OCI-LY7 (cell line): ENCODE measurements around the gene COL4A1. TPM values are rescaled to one million over a fixed set of nuclear protein-coding genes. Genes with fewer than 3 reads are reported as not detected.

Source experiments
- BruUV-seq: library from RNA; stranded (reverse); fragments of 400-500 nt; replicated peaks from 2 replicates; lab custom pipeline; 2021; lab: Mats Ljungman, UMichigan
- CTCF ChIA-PET: fragments of 300-600 bp; sonication (Branson Sonifier 250); formaldehyde crosslinking; loops from one replicate; lab custom pipeline; 2022; ENCODE audit warnings: antibody characterized with exemption; ENCODE audit not compliant: unreplicated experiment; lab: Charles Lee
- POLR2A ChIA-PET: fragments of 300-600 bp; sonication (Branson Sonifier 250); formaldehyde crosslinking; loops from one replicate; lab custom pipeline; 2022; ENCODE audit warnings: antibody characterized with exemption; lab: Charles Lee
- DNase-seq: peaks from one replicate; pipeline ENCODE4 v3.0.0-alpha.2; 2015; ENCODE audit warnings: low spot score
- H2AFZ ChIP-seq: fragments of 200-600 bp; sonication (generic), shearing (Covaris generic); 2 replicates; pipeline ENCODE4 v1.6.1; 2014; ENCODE audit warnings: mild to moderate bottlenecking, antibody characterized with exemption, low read length, moderate library complexity
- H3K27ac ChIP-seq: fragments of 200-600 bp; sonication (generic); 2 replicates; pipeline ENCODE4 v1.5.1; 2014; ENCODE audit warnings: mixed run types, low read depth, mild to moderate bottlenecking, moderate library complexity, low read length, inconsistent platforms; ENCODE audit not compliant: poor library complexity, severe bottlenecking
- H3K36me3 ChIP-seq: fragments of 200-600 bp; sonication (generic); 2 replicates; pipeline ENCODE4 v1.6.1; 2014; ENCODE audit warnings: mild to moderate bottlenecking, antibody characterized with exemption, low read length, moderate library complexity, mixed read lengths; ENCODE audit not compliant: insufficient read depth
- H3K4me1 ChIP-seq: fragments of 200-600 bp; sonication (generic); 2 replicates; pipeline ENCODE4 v1.5.1; 2014; ENCODE audit warnings: mild to moderate bottlenecking, low read length; ENCODE audit not compliant: insufficient read depth, poor library complexity, severe bottlenecking
- H3K4me2 ChIP-seq: fragments of 200-600 bp; sonication (generic); 2 replicates; pipeline ENCODE4 v1.6.1; 2014; ENCODE audit warnings: mild to moderate bottlenecking, low read length
- H3K4me3 ChIP-seq: fragments of 200-600 bp; sonication (generic); 2 replicates; pipeline ENCODE4 v1.5.1; 2014; ENCODE audit warnings: mild to moderate bottlenecking, low read depth, low read length; ENCODE audit not compliant: poor library complexity, severe bottlenecking
- H3K79me2 ChIP-seq: fragments of 200-600 bp; sonication (generic); 2 replicates; pipeline ENCODE4 v1.6.1; 2016; ENCODE audit warnings: low read depth, mild to moderate bottlenecking, low read length, moderate library complexity, mixed read lengths; ENCODE audit not compliant: insufficient read depth
- H3K9me2 ChIP-seq: fragments of 200-600 bp; sonication (generic); 2 replicates; pipeline ENCODE4 v1.6.1; 2016; ENCODE audit warnings: mild to moderate bottlenecking, low read length, mixed read lengths; ENCODE audit not compliant: insufficient read depth
- H3K9me3 ChIP-seq: fragments of 200-600 bp; sonication (generic); 2 replicates; pipeline ENCODE4 v1.6.1; 2014; ENCODE audit warnings: mild to moderate bottlenecking, mixed run types, low read length, mixed read lengths
- H4K20me1 ChIP-seq: fragments of 200-600 bp; sonication (generic); 2 replicates; pipeline ENCODE4 v1.6.1; 2014; ENCODE audit warnings: mild to moderate bottlenecking, antibody characterized with exemption, low read length, moderate library complexity, mixed read lengths; ENCODE audit not compliant: insufficient read depth
- CTCF ChIP-seq: fragments of 200-600 bp; sonication (generic); conservative IDR thresholded peaks from 2 replicates; pipeline ENCODE4 v1.5.1; 2014; ENCODE audit warnings: mild to moderate bottlenecking, antibody characterized with exemption, low read length, moderate library complexity, mixed read lengths
- EZH2phosphoT487 ChIP-seq: fragments of 200-600 bp; sonication (generic); IDR thresholded peaks from 2 replicates; pipeline ENCODE4 v1.6.1; 2018; ENCODE audit warnings: low read depth, borderline replicate concordance, mild to moderate bottlenecking, mixed run types, antibody characterized with exemption, low read length, moderate library complexity, mixed read lengths
- intact Hi-C: fragments of 100-400 bp; cut with micrococcal nuclease; formaldehyde crosslinking; loops from one replicate; pipeline ENCODE4 v1.10.0; 2022; ENCODE audit not compliant: unreplicated experiment
- total RNA-seq, 2 experiments: library from RNA; depleted of rRNA in 1 of 2; stranded (reverse); fragments of >200 nt in 1 of 2; shearing (Covaris generic) in 1 of 2; gene quantifications; 2 replicates each; pipeline ENCODE4 v1.2.3, GENCODE V29; 2014 to 2022

Gene COL4A1
- total RNA-seq, 2 experiments from 2014 or later, result 0.06 TPM; not detected in 1

GRCh38 chr13:110310541-110311442 lies 3.8 kb upstream of the COL4A1 start:
- H2AFZ ChIP-seq, result no peak overlapping the region
- ChIA-PET CTCF (no interaction called here), POLR2A (no interaction called here)
- no peaks in the 10 kb centered on the region for H3K79me2 ChIP-seq
- no peak overlapping the region for H3K4me3 ChIP-seq
- H3K27ac ChIP-seq, result no peak overlapping the region
- H3K9me2 ChIP-seq, result no peaks in the 10 kb centered on the region
- no peak overlapping the region for H3K4me2 ChIP-seq
- no peak for DNase-seq
- no peaks in the 10 kb centered on the region for H3K36me3 ChIP-seq
- intact Hi-C loops, result no loop called here
- H4K20me1 ChIP-seq, result no peaks in the 10 kb centered on the region
- no TSS peak for BruUV-seq
- H3K9me3 ChIP-seq, result no peaks in the 10 kb centered on the region
- no peaks in the 10 kb centered on the region for H3K4me1 ChIP-seq
- TF ChIP-seq EZH2phosphoT487, result no peak
- TF ChIP-seq CTCF, result no peak

GRCh38 chr13:110309661-110310524 lies 2.9 kb upstream of the COL4A1 start:
- CTCF ChIA-PET, result no interaction called here
- Histone ChIP-seq H3K9me2 (no peaks in the 10 kb centered on the region), H4K20me1 (no peaks in the 10 kb centered on the region), H3K79me2 (no peaks in the 10 kb centered on the region), H2AFZ (no peak overlapping the region), H3K4me3 (no peak overlapping the region), H3K9me3 (no peaks in the 10 kb centered on the region), H3K4me1 (no peaks in the 10 kb centered on the region), H3K36me3 (no peaks in the 10 kb centered on the region), H3K27ac (no peak overlapping the region), H3K4me2 (no peak overlapping the region)
- intact Hi-C loops, result no loop called here
- BruUV-seq, result no TSS peak
- POLR2A ChIA-PET, result no interaction called here
- DNase-seq, result no peak
- TF ChIP-seq CTCF (no peak), EZH2phosphoT487 (no peak)
